ENCODE results near the gene CHCHD6.

CHCHD6 gene

GRCh38 chr3:126998728-126999127, 294.7 kb downstream of the CHCHD6 start:
- Histone ChIP-seq H3K9ac (ENCODE audit: low read depth, low read length) (no peak overlapping the region), H3K4me3 (ENCODE audit: low read depth, low read length) (no peak overlapping the region), H3K9me3 (ENCODE audit: control insufficient read depth, insufficient read depth, low read length) (no peaks in the 10 kb centered on the region), H3K4me1 (ENCODE audit: control insufficient read depth, insufficient read depth, low read length) (peaks cover 13% of the 10 kb centered on the region), H3K27me3 (ENCODE audit: control insufficient read depth, insufficient read depth, low read length) (no peaks in the 10 kb centered on the region), H3K27ac (ENCODE audit: low read depth, low read length) (no peak overlapping the region), H3K36me3 (ENCODE audit: control insufficient read depth, insufficient read depth, low read length) (peaks cover 22% of the 10 kb centered on the region)

GRCh38 chr3:126999383-126999782, 295.3 kb downstream of the CHCHD6 start:
- Histone ChIP-seq H3K36me3 (ENCODE audit: control insufficient read depth, insufficient read depth, low read length) (peaks cover 26% of the 10 kb centered on the region), H3K27me3 (ENCODE audit: control insufficient read depth, insufficient read depth, low read length) (no peaks in the 10 kb centered on the region), H3K4me3 (ENCODE audit: low read depth, low read length) (no peak overlapping the region), H3K4me1 (ENCODE audit: control insufficient read depth, insufficient read depth, low read length) (peaks cover 13% of the 10 kb centered on the region), H3K9ac (ENCODE audit: low read depth, low read length) (no peak overlapping the region), H3K9me3 (ENCODE audit: control insufficient read depth, insufficient read depth, low read length) (no peaks in the 10 kb centered on the region), H3K27ac (ENCODE audit: low read depth, low read length) (no peak overlapping the region)

- H3K4me1 ChIP-seq (ENCODE audit: control insufficient read depth, insufficient read depth, low read length): peaks cover 13% of the 10 kb centered on the region
- no peaks in the 10 kb centered on the region for H3K27me3 ChIP-seq (ENCODE audit: control insufficient read depth, insufficient read depth, low read length)
- no peak overlapping the region for H3K27ac ChIP-seq (ENCODE audit: low read depth, low read length)
- no peaks in the 10 kb centered on the region for H3K9me3 ChIP-seq (ENCODE audit: control insufficient read depth, insufficient read depth, low read length)
- H3K36me3 ChIP-seq (ENCODE audit: control insufficient read depth, insufficient read depth, low read length): peaks cover 30% of the 10 kb centered on the region
- no peak overlapping the region for H3K9ac ChIP-seq (ENCODE audit: low read depth, low read length)
- H3K4me3 ChIP-seq (ENCODE audit: low read depth, low read length): no peak overlapping the region
Observed at GRCh38 chr3:127000119-127000518, 296.1 kb downstream of the CHCHD6 start.

- Histone ChIP-seq H3K36me3 (ENCODE audit: control insufficient read depth, insufficient read depth, low read length) (peaks cover 27% of the 10 kb centered on the region), H3K4me1 (ENCODE audit: control insufficient read depth, insufficient read depth, low read length) (peaks cover 13% of the 10 kb centered on the region), H3K4me3 (ENCODE audit: low read depth, low read length) (no peak overlapping the region), H3K9me3 (ENCODE audit: control insufficient read depth, insufficient read depth, low read length) (no peaks in the 10 kb centered on the region), H3K9ac (ENCODE audit: low read depth, low read length) (no peak overlapping the region), H3K27ac (ENCODE audit: low read depth, low read length) (no peak overlapping the region), H3K27me3 (ENCODE audit: control insufficient read depth, insufficient read depth, low read length) (no peaks in the 10 kb centered on the region)
Observed at GRCh38 chr3:127000761-127001160, 296.7 kb downstream of the CHCHD6 start.

GRCh38 chr3:127001486-127002194, 297.6 kb downstream of the CHCHD6 start:
- H3K36me3 ChIP-seq (ENCODE audit: control insufficient read depth, insufficient read depth, low read length): peaks cover 34% of the 10 kb centered on the region
- peak overlapping the region; percentile 36 for H3K27ac ChIP-seq (ENCODE audit: low read depth, low read length)
- peak overlapping the region; percentile 37 for H3K9ac ChIP-seq (ENCODE audit: low read depth, low read length)
- no peaks in the 10 kb centered on the region for H3K27me3 ChIP-seq (ENCODE audit: control insufficient read depth, insufficient read depth, low read length)
- H3K9me3 ChIP-seq (ENCODE audit: control insufficient read depth, insufficient read depth, low read length): no peaks in the 10 kb centered on the region
- peaks cover 13% of the 10 kb centered on the region for H3K4me1 ChIP-seq (ENCODE audit: control insufficient read depth, insufficient read depth, low read length)
- no peak overlapping the region for H3K4me3 ChIP-seq (ENCODE audit: low read depth, low read length)

- Histone ChIP-seq H3K9ac (ENCODE audit: low read depth, low read length) (peak overlapping the region; percentile 37), H3K36me3 (ENCODE audit: control insufficient read depth, insufficient read depth, low read length) (peaks cover 35% of the 10 kb centered on the region), H3K27me3 (ENCODE audit: control insufficient read depth, insufficient read depth, low read length) (no peaks in the 10 kb centered on the region), H3K27ac (ENCODE audit: low read depth, low read length) (peak overlapping the region; percentile 55), H3K9me3 (ENCODE audit: control insufficient read depth, insufficient read depth, low read length) (no peaks in the 10 kb centered on the region), H3K4me1 (ENCODE audit: control insufficient read depth, insufficient read depth, low read length) (peaks cover 13% of the 10 kb centered on the region), H3K4me3 (ENCODE audit: low read depth, low read length) (no peak overlapping the region)
Observed at GRCh38 chr3:127002195-127003174, 298.4 kb downstream of the CHCHD6 start.

- Histone ChIP-seq H3K4me3 (ENCODE audit: low read depth, low read length) (no peak overlapping the region), H3K27ac (ENCODE audit: low read depth, low read length) (no peak overlapping the region), H3K9me3 (ENCODE audit: control insufficient read depth, insufficient read depth, low read length) (no peaks in the 10 kb centered on the region), H3K36me3 (ENCODE audit: control insufficient read depth, insufficient read depth, low read length) (peaks cover 35% of the 10 kb centered on the region), H3K4me1 (ENCODE audit: control insufficient read depth, insufficient read depth, low read length) (peaks cover 13% of the 10 kb centered on the region), H3K27me3 (ENCODE audit: control insufficient read depth, insufficient read depth, low read length) (no peaks in the 10 kb centered on the region), H3K9ac (ENCODE audit: low read depth, low read length) (no peak overlapping the region)
Observed at GRCh38 chr3:127003175-127003555, 299.1 kb downstream of the CHCHD6 start.

GRCh38 chr3:127003601-127004280, 299.7 kb downstream of the CHCHD6 start:
- Histone ChIP-seq H3K27me3 (ENCODE audit: control insufficient read depth, insufficient read depth, low read length) (no peaks in the 10 kb centered on the region), H3K9ac (ENCODE audit: low read depth, low read length) (no peak overlapping the region), H3K9me3 (ENCODE audit: control insufficient read depth, insufficient read depth, low read length) (no peaks in the 10 kb centered on the region), H3K36me3 (ENCODE audit: control insufficient read depth, insufficient read depth, low read length) (peaks cover 36% of the 10 kb centered on the region), H3K4me1 (ENCODE audit: control insufficient read depth, insufficient read depth, low read length) (peaks cover 13% of the 10 kb centered on the region), H3K4me3 (ENCODE audit: low read depth, low read length) (no peak overlapping the region), H3K27ac (ENCODE audit: low read depth, low read length) (no peak overlapping the region)

- Histone ChIP-seq H3K27ac (ENCODE audit: low read depth, low read length) (no peak overlapping the region), H3K36me3 (ENCODE audit: control insufficient read depth, insufficient read depth, low read length) (peaks cover 36% of the 10 kb centered on the region), H3K9ac (ENCODE audit: low read depth, low read length) (no peak overlapping the region), H3K9me3 (ENCODE audit: control insufficient read depth, insufficient read depth, low read length) (no peaks in the 10 kb centered on the region), H3K4me1 (ENCODE audit: control insufficient read depth, insufficient read depth, low read length) (peaks cover 13% of the 10 kb centered on the region), H3K27me3 (ENCODE audit: control insufficient read depth, insufficient read depth, low read length) (no peaks in the 10 kb centered on the region), H3K4me3 (ENCODE audit: low read depth, low read length) (no peak overlapping the region)
Observed at GRCh38 chr3:127004641-127005397, 300.8 kb downstream of the CHCHD6 start.

- Histone ChIP-seq H3K9ac (ENCODE audit: low read depth, low read length) (no peak overlapping the region), H3K9me3 (ENCODE audit: control insufficient read depth, insufficient read depth, low read length) (no peaks in the 10 kb centered on the region), H3K4me1 (ENCODE audit: control insufficient read depth, insufficient read depth, low read length) (peaks cover 13% of the 10 kb centered on the region), H3K4me3 (ENCODE audit: low read depth, low read length) (no peak overlapping the region), H3K27me3 (ENCODE audit: control insufficient read depth, insufficient read depth, low read length) (no peaks in the 10 kb centered on the region), H3K36me3 (ENCODE audit: control insufficient read depth, insufficient read depth, low read length) (peaks cover 36% of the 10 kb centered on the region), H3K27ac (ENCODE audit: low read depth, low read length) (no peak overlapping the region)
Observed at GRCh38 chr3:127005864-127006500, 301.9 kb downstream of the CHCHD6 start.

All from HUES48 (cell line).